HG03571 (cell line): ENCODE data around the gene DCHS2.

ENCODE experiments used
- ATAC-seq: cut with Tn5 transposase; IDR thresholded peaks from one replicate; pipeline ENCODE4 v1.9.1; 2021; ENCODE audit not compliant: unreplicated experiment

DCHS2 gene

DNA sequence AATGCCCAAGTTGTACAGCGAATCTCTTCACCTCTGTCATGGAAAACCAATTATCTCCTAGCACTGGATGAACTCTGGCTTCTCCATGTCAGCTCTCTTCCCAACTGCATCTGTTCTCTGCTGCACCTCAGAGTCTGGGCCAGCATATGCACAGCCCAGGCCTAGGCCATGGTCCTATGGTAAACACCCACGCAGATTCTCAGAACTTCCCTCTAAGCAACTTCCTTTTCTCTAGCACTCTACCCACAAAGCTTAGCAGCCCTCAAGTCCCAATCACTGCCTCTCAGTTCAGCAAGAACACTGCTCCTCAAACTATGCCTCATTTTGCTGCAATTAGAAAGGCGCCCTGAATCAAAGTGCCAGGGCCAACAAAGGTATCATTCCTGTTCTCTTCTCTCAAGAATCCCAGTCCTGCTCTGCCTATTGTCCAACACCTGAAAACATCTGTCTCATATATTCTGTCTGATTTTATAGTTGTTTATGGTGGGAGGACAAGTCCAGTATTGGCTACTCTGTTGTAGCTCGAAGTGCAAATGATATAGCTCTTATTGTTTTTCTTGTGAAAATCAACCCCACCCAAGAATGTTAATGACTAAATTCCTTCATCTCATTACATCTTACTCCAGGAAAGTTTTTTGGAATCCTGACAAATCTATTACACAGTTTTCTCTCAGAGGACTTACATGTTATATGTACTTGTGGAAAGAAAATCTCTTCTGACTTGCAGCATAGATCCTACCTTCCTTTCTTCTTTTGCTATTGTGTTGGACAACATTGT lies 85.4 kb downstream of the DCHS2 start:
- no peak for ATAC-seq

- ATAC-seq: no peak
Measured at GRCh38 chr4:154399259-154399974, 92.2 kb downstream of the DCHS2 start.

DNA sequence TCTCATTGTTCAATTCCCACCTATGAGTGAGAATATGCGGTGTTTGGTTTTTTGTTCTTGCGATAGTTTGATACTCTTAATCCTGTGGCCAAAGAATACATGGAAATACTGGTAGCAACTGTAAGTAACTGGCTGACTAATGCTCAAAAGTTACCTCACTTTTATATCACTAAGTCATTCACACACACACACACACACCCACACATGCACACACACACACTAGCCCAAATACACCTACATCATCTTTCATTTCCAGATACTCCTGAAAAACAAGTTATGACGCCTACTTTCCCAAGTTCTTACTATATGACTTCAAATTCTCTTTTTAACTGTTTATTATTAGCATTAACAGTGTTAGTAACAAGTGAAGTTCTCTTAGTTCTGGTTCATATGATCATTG lies 101.3 kb downstream of the DCHS2 start:
- ATAC-seq: no peak

DNA sequence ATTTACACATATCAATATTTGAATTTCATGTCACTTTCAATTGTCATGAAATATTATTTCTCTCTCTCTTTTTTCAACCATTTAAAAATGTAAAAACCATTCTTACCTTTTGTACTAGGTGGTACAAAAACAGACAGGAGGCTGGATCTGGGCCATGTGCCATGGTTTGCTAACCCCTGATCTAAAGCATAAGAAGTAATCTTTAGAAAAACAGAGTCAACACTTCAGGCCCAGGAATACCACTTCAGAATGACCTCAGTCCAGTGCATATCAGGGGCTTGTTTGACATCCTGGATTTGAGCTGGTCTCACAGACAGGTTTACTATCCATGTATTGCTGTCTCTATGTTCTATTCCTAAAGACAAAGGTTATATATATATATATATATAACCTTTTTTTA lies 102.5 kb downstream of the DCHS2 start:
- ATAC-seq: no peak

DNA sequence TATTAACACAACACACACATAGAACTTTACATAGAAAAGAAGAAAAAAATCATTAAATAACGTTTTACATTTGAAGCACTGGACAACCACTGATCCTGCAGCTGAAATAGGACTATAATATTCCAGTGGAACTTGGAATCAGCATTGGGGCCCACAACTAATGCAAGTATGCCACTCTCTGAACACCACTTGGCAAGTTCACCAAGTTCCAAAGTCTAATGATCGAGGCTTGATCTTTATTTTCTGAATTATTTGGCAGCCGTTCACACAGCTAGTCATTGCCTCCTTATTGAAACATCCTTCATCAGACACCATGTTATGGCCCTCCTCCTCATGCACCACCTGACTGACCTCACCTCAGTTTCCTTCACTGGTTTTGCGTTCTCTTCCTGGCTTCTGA lies 107.6 kb downstream of the DCHS2 start:
- ATAC-seq: no peak

DNA sequence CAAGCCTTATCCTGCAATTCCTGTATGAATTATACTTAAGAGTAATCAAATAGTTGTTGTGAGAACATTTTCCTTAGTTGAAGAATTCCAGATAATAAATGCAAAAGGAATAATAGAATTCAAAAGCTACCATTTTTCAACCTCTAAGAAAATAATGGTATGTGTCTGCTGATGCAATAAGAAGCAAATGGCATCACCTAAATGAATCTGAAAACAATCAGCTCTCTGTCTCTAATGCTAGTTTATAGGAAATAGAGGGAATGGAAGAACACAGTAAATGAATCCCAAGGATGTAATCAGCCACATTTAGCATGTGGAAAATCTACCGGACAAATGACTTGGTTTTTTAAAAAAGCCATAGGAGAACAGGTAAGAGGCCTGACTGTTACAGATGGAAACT lies 115.1 kb downstream of the DCHS2 start:
- no peak for ATAC-seq

- no peak for ATAC-seq
Measured at GRCh38 chr4:154368060-154368459, 123.5 kb downstream of the DCHS2 start.

DNA sequence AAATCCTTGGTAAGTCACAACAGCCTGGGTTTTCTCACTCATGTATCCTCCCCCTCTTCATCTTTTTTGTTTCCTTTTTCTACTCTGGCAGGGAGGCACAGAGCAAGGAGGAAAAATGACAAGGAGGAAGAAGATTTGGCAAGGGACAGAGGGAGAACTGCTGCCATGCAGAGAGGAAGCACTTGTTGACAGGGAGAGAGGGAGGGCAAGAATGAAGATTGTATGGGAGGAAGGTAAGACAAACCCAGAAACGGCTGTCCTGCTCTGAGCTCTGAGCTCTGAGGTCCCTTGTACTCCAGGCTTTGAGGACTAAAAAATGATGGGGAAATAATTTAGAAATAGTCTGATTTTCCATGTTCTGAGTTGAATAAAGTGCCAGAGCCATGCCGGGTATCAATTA lies 123.9 kb downstream of the DCHS2 start:
- no peak for ATAC-seq

- ATAC-seq: no peak
Measured at GRCh38 chr4:154366956-154367355, 124.6 kb downstream of the DCHS2 start.

- no peak for ATAC-seq
Measured at GRCh38 chr4:154364066-154364845, 127.3 kb downstream of the DCHS2 start.

GRCh38 chr4:154361450-154361849 lies 130.1 kb downstream of the DCHS2 start:
- ATAC-seq: no peak

DNA sequence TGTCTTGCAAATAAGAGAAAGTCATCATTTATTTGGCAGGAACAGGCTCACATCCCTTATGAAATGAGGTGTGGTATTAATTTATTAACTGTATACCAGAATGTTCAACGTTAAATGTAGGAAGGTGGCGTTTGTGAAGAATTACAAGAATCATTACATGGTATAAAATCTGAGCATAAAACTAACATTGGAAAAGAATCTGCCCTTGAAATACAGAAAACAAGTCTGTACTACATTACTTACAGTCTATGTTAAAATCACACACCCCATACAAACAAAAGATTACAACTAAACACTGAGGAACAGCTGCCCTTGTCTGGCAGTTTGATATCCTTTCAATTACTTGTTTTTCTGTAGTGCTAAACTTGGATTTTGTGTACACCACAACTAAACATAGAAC lies 131.1 kb downstream of the DCHS2 start:
- no peak for ATAC-seq

DNA sequence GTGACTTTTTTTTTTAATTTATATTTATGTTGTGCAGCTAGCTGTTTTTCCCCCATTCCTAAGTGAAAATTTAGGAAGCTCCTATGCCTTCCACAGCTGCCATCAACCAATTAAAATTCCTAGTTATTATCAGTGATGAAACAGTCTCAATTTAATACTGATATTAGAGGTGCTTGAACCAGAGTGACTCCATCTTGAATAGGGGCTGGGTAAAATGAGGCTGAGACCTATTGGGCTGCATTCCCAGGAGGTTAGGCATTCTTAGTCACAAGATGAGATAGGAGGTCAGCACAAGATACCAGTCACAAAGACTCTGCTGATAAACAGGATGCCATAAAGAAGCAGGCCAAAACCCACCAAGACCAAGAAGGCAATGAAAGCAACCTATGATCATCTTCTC lies 136.7 kb downstream of the DCHS2 start:
- no peak for ATAC-seq

- no peak for ATAC-seq
Measured at GRCh38 chr4:154349829-154350228, 141.8 kb downstream of the DCHS2 start.

DNA sequence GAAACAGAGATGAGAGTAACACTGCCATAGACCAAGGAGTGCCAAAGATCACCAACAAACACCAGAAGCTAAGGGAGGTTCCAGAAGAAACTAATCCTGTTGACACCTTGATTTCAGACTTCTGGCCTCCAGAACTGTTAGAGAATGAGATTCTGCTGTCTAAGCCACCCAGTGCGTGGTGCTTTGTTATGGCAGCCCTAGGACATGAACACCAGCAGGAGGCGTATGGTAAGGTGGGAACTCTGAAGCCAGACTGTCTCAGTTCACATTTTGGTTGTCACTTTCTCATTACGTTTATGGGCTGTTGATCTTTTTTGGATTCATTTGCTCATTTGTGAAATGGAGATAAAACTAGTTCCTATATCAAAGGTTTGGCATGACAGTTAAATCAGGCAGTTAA lies 142.9 kb downstream of the DCHS2 start:
- ATAC-seq: no peak

GRCh38 chr4:154345359-154345758 lies 146.2 kb downstream of the DCHS2 start:
- no peak for ATAC-seq

GRCh38 chr4:154344686-154345085 lies 146.9 kb downstream of the DCHS2 start:
- no peak for ATAC-seq

GRCh38 chr4:154343651-154344050 lies 147.9 kb downstream of the DCHS2 start:
- ATAC-seq: no peak

- no peak for ATAC-seq
Measured at GRCh38 chr4:154341448-154341847, 150.2 kb downstream of the DCHS2 start.

GRCh38 chr4:154335588-154335987 lies 156.0 kb downstream of the DCHS2 start:
- no peak for ATAC-seq

GRCh38 chr4:154332681-154333421 lies 158.7 kb downstream of the DCHS2 start:
- peak; percentile 63 for ATAC-seq
